ENCODE measurements around the gene DISP3. TPM values are rescaled to one million over a fixed set of nuclear protein-coding genes. Genes with fewer than 3 reads are reported as not detected.

Gene DISP3
- total and polyA plus RNA-seq, 12 donors = 0.04 to 2.8 (median 0.41) TPM; not detected in 1

GRCh38 chr1:11501491-11501897 lies 22.5 kb downstream of the DISP3 start:
- H3K36me3 ChIP-seq (replicated peaks in 1 of 2) = no peaks in the 10 kb centered on the region
- H3K27me3 ChIP-seq = peaks cover 8% of the 10 kb centered on the region
- intact Hi-C loops (cut with DNase I) = no loop called here
- TF ChIP-seq CTCF (IDR thresholded peaks at IDR 0.05) = no peak
- no peak for TF ChIP-seq POLR2A (IDR thresholded peaks at IDR 0.05)
- WGBS, 4 donors = 31 to 41% (median 32%) methylated on average over 11 to 48 of the region's 48 CpGs
- no peaks in the 10 kb centered on the region for H3K4me1 ChIP-seq (replicated peaks in 1 of 2)
- H3K27ac ChIP-seq = no peak overlapping the region
- DNase-seq = peak in 3 of 7 donors; percentile 20 to 28 (median 26)
- H3K4me3 ChIP-seq = no peak overlapping the region
- peaks cover 0 to 18% (median 4%) of the 10 kb centered on the region in 3 donors for H3K9me3 ChIP-seq (replicated peaks in 1 of 3)

- 67 to 86% (median 77%) methylated on average over 12 to 19 of the region's 19 CpGs for WGBS, 4 donors
- no peak for TF ChIP-seq CTCF (IDR thresholded peaks at IDR 0.05)
- TF ChIP-seq POLR2A (IDR thresholded peaks at IDR 0.05) = no peak
- peaks cover 8% of the 10 kb centered on the region for H3K27me3 ChIP-seq
- H3K27ac ChIP-seq = no peak overlapping the region
- no peak for DNase-seq
- H3K36me3 ChIP-seq (replicated peaks in 1 of 2) = no peaks in the 10 kb centered on the region
- peaks cover 0 to 18% (median 4%) of the 10 kb centered on the region in 3 donors for H3K9me3 ChIP-seq (replicated peaks in 1 of 3)
- H3K4me3 ChIP-seq = no peak overlapping the region
- intact Hi-C loops (cut with DNase I) = no loop called here
- no peaks in the 10 kb centered on the region for H3K4me1 ChIP-seq (replicated peaks in 1 of 2)
These were observed 23.0 kb downstream of the DISP3 start for GRCh38 chr1:11501906-11502485.

- Histone ChIP-seq H3K27me3 (peaks cover 8% of the 10 kb centered on the region), H3K27ac (no peak overlapping the region), H3K36me3 (replicated peaks in 1 of 2) (no peaks in the 10 kb centered on the region), H3K4me3 (no peak overlapping the region), H3K9me3 (replicated peaks in 1 of 3) (peaks cover 0 to 18% (median 4%) of the 10 kb centered on the region in 3 donors), H3K4me1 (replicated peaks in 1 of 2) (no peaks in the 10 kb centered on the region)
- no peak for TF ChIP-seq CTCF (IDR thresholded peaks at IDR 0.05)
- TF ChIP-seq POLR2A (IDR thresholded peaks at IDR 0.05) = no peak
- no peak for DNase-seq
- intact Hi-C loops (cut with DNase I) = no loop called here
- WGBS, 4 donors = 83 to 99% (median 94%) methylated on average over 4 to 5 of the region's 5 CpGs
These were observed 23.6 kb downstream of the DISP3 start for GRCh38 chr1:11502516-11502915.

GRCh38 chr1:11504599-11504998 lies 25.6 kb downstream of the DISP3 start:
- Histone ChIP-seq H3K27me3 (peaks cover 8% of the 10 kb centered on the region), H3K4me3 (no peak overlapping the region), H3K27ac (no peak overlapping the region), H3K4me1 (replicated peaks in 1 of 2) (no peaks in the 10 kb centered on the region), H3K36me3 (replicated peaks in 1 of 2) (no peaks in the 10 kb centered on the region), H3K9me3 (replicated peaks in 1 of 3) (peaks cover 0 to 18% (median 4%) of the 10 kb centered on the region in 3 donors)
- TF ChIP-seq CTCF (IDR thresholded peaks at IDR 0.05) (no peak), POLR2A (IDR thresholded peaks at IDR 0.05) (no peak)
- DNase-seq = no peak
- WGBS, 4 donors = 76 to 86% (median 79%) methylated on average over 3 of the region's 3 CpGs
- intact Hi-C loops (cut with DNase I) = no loop called here
